Mucosa of stomach (tissue), 1 donor: ENCODE data around the gene TACR3.
"Not testable (repeated sequence)": the region's sequence is repeated elsewhere in the genome, so short reads cannot be mapped to it uniquely, and the experiment has no call there.

Source experiments
- H3K27me3 ChIP-seq: one replicate; pipeline ENCODE4 v1.7.0; 2013; ENCODE audit warnings: mild to moderate bottlenecking, low read length; ENCODE audit not compliant: control insufficient read depth, insufficient read depth
- H3K36me3 ChIP-seq: one replicate; pipeline ENCODE4 v1.7.0; 2013; ENCODE audit warnings: low read length; ENCODE audit not compliant: control insufficient read depth, insufficient read depth
- H3K4me1 ChIP-seq: one replicate; pipeline ENCODE4 v1.7.0; 2013; ENCODE audit warnings: mild to moderate bottlenecking, low read length; ENCODE audit not compliant: control insufficient read depth, insufficient read depth
- H3K4me3 ChIP-seq: one replicate; pipeline ENCODE4 v1.7.0; 2013; ENCODE audit warnings: low read length
- H3K9ac ChIP-seq: one replicate; pipeline ENCODE4 v1.7.0; 2013; ENCODE audit warnings: mild to moderate bottlenecking, low read length, moderate library complexity
- H3K9me3 ChIP-seq: one replicate; pipeline ENCODE4 v1.7.0; 2013; ENCODE audit warnings: mild to moderate bottlenecking, low read length, moderate library complexity; ENCODE audit not compliant: control insufficient read depth
- donor health status: Pancreatic carcinoma.

Gene TACR3, protein sequence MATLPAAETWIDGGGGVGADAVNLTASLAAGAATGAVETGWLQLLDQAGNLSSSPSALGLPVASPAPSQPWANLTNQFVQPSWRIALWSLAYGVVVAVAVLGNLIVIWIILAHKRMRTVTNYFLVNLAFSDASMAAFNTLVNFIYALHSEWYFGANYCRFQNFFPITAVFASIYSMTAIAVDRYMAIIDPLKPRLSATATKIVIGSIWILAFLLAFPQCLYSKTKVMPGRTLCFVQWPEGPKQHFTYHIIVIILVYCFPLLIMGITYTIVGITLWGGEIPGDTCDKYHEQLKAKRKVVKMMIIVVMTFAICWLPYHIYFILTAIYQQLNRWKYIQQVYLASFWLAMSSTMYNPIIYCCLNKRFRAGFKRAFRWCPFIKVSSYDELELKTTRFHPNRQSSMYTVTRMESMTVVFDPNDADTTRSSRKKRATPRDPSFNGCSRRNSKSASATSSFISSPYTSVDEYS

DNA sequence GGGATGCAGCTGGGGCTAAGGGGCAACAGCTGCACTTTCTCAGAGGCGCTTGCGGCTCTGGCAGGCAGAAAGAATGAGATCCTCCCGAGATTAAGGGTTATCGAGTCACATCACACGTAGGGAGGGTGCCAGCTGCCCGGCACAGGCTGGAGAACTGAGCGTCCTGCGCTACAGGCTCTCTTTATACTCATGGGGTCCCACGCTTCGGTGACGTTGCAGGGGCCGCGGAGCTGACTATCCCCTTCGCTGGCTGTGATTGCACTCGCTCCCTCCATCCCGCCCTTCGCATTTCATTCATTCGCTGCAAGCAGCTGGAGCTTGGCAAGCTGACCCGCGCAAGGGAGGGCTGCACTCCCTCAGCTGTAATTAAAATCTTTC lies at the start of gene TACR3:
Gene TACR3, minus strand, starts transcription at position 156 of the 378 bp plus-strand sequence. CDS start 310 bp downstream, outside the sequence.
- Histone ChIP-seq H3K4me1 (no peaks in the 10 kb centered on the region), H3K4me3 (no peak within 1 kb of the TSS), H3K36me3 (no peaks in the 10 kb centered on the region), H3K27me3 (peaks cover 17% of the 10 kb centered on the region), H3K9ac (no peak within 1 kb of the TSS), H3K9me3 (no peaks in the 10 kb centered on the region)

DNA sequence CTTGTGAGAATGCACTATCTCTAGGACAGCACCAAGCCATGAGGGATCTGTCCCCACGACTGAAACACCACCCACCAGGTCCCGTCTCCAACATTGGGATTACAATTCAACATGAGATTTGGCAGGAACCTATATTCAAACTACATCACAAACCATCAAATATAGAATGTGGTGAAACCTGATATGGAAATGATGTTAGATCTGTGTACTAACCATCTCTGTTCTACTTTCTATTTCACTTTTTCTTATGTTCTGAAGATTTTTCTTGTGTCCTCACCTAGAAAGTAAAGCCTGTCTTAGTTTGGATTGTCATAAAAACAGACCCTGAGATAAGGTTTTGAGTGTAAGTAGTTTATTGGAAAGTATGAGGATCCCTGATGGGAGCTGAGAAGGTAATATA lies 37.8 kb upstream of the TACR3 start:
- Histone ChIP-seq H3K4me1 (peaks cover 10% of the 10 kb centered on the region), H3K4me3 (no peak overlapping the region), H3K9me3 (no peaks in the 10 kb centered on the region), H3K27me3 (no peaks in the 10 kb centered on the region), H3K9ac (no peak overlapping the region), H3K36me3 (no peaks in the 10 kb centered on the region)

DNA sequence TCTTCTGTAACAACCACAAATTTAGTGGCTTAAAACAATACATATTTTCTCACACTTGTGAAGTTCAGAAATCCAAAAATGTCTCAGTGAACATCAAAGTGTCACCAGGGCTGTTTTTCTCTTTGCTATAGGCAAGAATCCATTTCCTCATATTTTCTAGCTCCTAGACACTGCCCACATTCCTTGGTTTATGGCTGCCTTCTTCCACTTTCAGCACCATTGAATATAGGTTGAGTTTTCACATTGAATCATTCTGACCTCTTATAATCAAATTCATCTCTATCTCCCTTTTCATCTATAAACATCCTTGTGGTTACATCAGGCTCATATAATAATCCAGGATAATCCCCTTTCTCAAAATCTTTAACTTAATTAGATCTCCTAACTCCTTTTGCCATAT lies 37.0 kb upstream of the TACR3 start:
- H3K9ac ChIP-seq = no peak overlapping the region
- H3K36me3 ChIP-seq = no peaks in the 10 kb centered on the region
- H3K4me3 ChIP-seq = no peak overlapping the region
- peaks cover 10% of the 10 kb centered on the region for H3K4me1 ChIP-seq
- no peaks in the 10 kb centered on the region for H3K27me3 ChIP-seq
- H3K9me3 ChIP-seq = no peaks in the 10 kb centered on the region

DNA sequence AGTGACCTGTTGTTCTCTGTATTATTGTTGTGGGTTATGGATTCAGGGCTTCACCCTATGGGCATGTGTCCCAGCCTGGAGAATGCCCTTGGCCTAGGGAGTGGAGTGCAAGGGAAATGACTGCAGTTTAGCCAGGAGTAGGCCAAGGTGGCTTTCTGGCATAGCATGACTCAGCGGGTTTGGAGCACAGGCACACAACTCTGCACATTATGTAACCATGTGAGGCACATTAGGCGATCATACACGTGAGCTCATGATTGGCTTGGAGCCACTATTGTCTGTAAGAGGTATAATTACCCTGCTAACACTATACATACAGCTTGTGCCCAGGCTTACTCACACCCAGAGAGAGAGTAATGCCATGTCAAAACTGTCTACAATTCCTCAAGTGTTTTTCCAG lies 35.1 kb upstream of the TACR3 start:
- Histone ChIP-seq H3K9me3 (no peaks in the 10 kb centered on the region), H3K4me3 (no peak overlapping the region), H3K36me3 (no peaks in the 10 kb centered on the region), H3K4me1 (peaks cover 10% of the 10 kb centered on the region), H3K27me3 (no peaks in the 10 kb centered on the region), H3K9ac (no peak overlapping the region)

DNA sequence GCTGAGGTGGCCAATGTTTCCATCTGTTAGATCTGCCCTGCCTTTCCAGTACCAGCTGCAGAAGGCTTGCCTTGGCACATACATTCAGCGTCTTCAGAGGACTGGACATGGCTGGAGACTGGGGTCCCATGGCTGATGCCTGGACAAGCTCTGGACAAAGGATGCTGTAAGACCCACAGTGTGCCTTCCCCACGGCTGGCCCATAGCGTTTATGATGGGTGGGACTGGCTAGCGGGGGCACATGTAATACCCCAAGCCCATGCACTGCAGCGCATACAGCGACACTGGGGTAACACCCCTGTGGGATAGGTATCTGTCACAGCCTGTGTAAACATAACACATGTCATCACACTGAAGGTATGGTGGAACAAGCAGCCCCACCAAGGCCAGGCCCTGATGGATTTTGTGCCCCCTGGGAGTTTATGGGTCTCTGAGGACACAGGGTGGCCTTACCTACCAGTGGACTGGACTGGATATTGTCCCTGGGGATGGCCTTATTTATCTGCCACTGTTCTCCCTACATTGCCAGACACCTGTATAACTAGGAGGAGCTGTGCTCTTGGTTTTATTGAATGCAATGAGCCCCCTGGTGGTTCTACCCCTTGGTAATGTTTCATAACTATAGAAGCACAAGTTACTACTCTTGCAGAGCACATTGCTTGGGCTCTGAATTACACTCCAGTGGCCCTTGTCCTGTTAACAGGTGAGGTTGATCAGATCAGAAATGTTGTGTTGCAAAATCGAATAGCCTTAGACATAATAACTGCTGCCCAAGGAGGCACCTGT lies 34.3 kb upstream of the TACR3 start:
- no peak overlapping the region for H3K4me3 ChIP-seq
- no peaks in the 10 kb centered on the region for H3K9me3 ChIP-seq
- H3K27me3 ChIP-seq = no peaks in the 10 kb centered on the region
- peaks cover 10% of the 10 kb centered on the region for H3K4me1 ChIP-seq
- no peak overlapping the region for H3K9ac ChIP-seq
- no peaks in the 10 kb centered on the region for H3K36me3 ChIP-seq

DNA sequence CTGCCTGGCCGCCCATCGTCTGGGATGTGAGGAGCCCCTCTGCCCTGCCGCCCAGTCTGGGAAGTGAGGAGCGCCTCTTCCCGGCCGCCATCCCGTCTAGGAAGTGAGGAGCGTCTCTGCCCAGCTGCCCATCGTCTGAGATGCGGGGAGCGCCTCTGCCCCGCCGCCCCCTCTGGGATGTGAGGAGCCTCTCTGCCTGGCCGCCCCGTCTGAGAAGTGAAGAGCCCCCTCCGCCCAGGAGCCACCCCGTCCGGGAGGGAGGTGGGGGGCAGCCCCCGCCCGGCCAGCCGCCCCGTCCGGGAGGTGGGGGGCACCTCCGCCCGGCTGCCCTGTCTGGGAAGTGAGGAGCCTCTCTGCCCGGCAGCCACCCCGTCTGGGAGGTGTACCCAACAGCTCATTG lies 3.4 kb upstream of the TACR3 start:
- H3K4me1 ChIP-seq, H3K9ac ChIP-seq, H3K4me3 ChIP-seq: not testable (repeated sequence)

DNA sequence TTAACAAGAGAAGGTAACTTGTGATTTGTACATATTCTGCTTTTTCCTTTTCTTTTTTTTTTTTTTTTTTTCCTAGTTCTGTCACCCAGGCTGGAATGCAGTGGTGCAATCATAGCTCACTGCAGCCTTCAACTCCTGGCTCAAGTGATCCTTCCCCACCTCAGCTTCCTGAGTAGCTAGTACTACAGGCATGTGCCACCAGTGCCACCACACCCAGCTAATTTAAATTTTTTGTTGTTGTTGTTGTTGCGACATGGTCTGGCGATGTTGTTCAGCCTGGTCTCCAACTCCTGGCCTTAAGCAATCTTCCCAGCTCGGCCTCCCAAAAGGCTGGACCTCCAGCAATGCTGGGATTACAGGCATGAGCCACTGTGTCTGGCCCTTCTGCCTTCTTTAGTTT lies 1.5 kb upstream of the TACR3 start:
- Histone ChIP-seq H3K4me1 (no peaks in the 10 kb centered on the region), H3K9me3 (no peaks in the 10 kb centered on the region), H3K36me3 (no peaks in the 10 kb centered on the region), H3K27me3 (peaks cover 17% of the 10 kb centered on the region), H3K9ac (no peak overlapping the region), H3K4me3 (no peak overlapping the region)

More for the DNA sequence above, 3.4 kb upstream of the TACR3 start:
- peaks cover 17% of the 10 kb centered on the region for H3K27me3 ChIP-seq
- not testable (repeated sequence) for H3K36me3 ChIP-seq, H3K9me3 ChIP-seq

DNA sequence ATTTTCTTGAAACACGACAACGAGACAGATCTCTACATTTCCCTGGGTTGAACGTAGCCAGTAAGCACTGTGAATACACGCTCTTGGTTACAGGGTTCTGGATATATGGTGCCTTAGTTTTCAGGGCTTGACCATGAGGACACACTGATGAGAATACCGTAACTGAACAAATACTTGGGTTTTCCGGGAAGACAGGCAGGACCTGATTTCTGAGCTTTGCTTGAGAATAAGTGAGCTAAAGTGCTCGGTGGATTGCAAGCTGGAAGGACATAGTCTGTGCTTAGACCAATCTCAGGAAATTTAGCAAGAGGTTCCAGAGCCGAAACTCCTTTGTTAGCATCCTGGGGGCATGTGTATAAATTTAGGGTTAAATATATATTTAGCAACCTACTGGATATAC lies 876 bp upstream of the TACR3 start:
- H3K4me3 ChIP-seq = no peak overlapping the region
- no peak overlapping the region for H3K9ac ChIP-seq
- H3K9me3 ChIP-seq = no peaks in the 10 kb centered on the region
- H3K27me3 ChIP-seq = peaks cover 17% of the 10 kb centered on the region
- H3K36me3 ChIP-seq = no peaks in the 10 kb centered on the region
- no peaks in the 10 kb centered on the region for H3K4me1 ChIP-seq

DNA sequence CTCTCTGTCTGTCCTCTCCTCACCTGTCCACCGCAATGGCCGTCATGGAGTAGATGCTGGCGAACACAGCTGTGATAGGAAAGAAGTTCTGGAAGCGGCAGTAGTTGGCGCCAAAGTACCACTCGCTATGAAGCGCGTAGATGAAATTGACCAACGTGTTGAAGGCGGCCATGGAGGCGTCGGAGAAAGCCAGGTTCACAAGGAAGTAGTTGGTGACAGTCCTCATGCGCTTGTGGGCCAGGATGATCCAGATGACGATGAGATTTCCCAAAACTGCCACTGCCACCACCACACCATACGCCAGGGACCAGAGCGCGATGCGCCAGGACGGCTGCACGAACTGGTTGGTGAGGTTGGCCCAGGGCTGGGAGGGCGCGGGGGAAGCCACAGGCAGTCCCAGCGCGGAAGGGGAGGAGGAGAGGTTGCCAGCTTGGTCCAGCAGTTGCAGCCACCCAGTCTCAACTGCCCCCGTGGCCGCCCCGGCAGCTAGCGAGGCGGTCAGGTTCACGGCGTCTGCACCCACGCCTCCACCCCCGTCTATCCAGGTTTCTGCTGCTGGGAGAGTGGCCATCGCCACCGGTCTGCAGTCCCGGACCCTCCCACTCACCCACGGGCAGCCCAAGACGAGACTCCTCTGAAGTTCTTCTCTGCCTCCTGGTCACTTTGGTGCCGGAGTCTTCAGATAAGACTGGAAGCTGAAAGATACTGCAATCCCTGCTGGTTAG lies 518 bp downstream of the TACR3 start:
- Histone ChIP-seq H3K36me3 (no peaks in the 10 kb centered on the region), H3K4me3 (no peak overlapping the region), H3K4me1 (no peaks in the 10 kb centered on the region), H3K27me3 (peaks cover 17% of the 10 kb centered on the region), H3K9ac (no peak overlapping the region), H3K9me3 (no peaks in the 10 kb centered on the region)

DNA sequence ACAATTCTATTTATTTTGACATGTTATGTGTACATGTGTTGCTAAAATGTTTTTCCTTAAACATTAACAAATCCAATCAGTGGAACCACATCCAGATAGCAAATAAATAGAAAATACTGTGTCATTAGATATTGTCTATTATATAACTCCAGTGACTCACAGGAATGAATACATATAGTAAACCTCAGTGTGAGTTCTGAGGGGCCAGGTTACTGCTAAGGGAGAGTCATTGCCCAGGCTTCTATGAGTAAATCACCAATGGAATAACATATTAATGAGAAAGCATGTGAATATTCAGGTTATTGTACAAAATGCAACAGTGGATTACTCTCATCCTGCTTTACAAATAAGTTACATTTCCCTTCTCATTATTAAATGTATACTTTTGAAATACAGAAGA lies 27.2 kb downstream of the TACR3 start:
- Histone ChIP-seq H3K9me3 (no peaks in the 10 kb centered on the region), H3K27me3 (no peaks in the 10 kb centered on the region), H3K9ac (no peak overlapping the region), H3K4me1 (no peaks in the 10 kb centered on the region), H3K4me3 (no peak overlapping the region), H3K36me3 (no peaks in the 10 kb centered on the region)

DNA sequence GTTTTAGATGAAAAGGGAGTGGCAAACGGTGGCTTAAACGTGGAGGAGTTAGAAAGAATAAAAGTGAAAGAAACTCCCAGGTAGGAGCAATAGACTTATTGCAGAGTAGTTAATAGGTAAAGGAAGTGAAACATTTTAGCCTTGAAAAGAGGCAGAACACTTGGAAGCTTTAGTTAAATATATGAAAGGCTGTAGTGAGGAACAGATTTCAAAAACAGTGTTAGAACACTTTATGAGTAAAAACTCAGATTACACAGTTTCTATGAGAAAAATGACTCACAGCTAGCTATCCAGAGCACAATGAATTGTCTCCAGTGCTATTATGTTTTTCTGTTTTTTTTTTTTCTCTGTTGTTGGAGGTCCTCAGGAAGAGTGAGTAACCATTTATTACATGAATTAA lies 45.8 kb downstream of the TACR3 start:
- Histone ChIP-seq H3K9ac (no peak overlapping the region), H3K27me3 (no peaks in the 10 kb centered on the region), H3K4me3 (no peak overlapping the region), H3K36me3 (no peaks in the 10 kb centered on the region), H3K4me1 (no peaks in the 10 kb centered on the region), H3K9me3 (no peaks in the 10 kb centered on the region)

DNA sequence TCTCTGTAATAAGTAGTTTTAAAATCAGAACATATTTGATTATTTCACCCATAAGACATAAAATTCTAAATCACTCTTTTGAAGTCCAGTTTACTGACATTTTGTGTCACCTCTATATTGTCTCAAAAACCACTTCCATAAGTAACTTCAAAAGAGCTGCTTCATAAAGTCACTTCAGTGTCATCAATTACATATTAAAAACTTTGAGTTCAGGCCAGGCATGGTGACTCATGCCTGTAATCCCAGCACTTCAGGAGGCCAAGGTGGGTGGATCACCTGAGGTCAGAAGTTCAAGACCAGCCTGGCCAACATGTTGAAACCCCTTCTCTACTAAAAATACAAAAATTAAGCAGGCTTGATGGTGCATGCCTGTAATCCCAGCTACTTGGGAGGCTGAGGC lies 53.0 kb downstream of the TACR3 start:
- H3K36me3 ChIP-seq, H3K4me3 ChIP-seq, H3K9ac ChIP-seq, H3K27me3 ChIP-seq, H3K4me1 ChIP-seq, H3K9me3 ChIP-seq: not testable (repeated sequence)
